Mammary epithelial cell (primary cell): Measurements from ENCODE around the gene RHOT1.

Experiments
- CTCF ChIP-seq, 2 donors: IDR thresholded peaks in 1 of 2; conservative IDR thresholded peaks in 1 of 2; 2 replicates each; pipeline ENCODE4 v1.5.1; 2011 to 2012; ENCODE audit warnings: inconsistent platforms in 2 of 2, low read length in 2 of 2, mild to moderate bottlenecking in 2 of 2, control low read depth in 1 of 2, low read depth in 1 of 2; ENCODE audit not compliant: insufficient read depth in 1 of 2; ENCODE audit errors: extremely low read depth in 1 of 2
- EZH2 ChIP-seq: IDR thresholded peaks from 2 replicates; pipeline ENCODE4 v1.6.1; 2012; ENCODE audit warnings: low read length, inconsistent platforms, borderline replicate concordance

GRCh38 chr17:32112416-32112815, 29.9 kb upstream of the RHOT1 start:
- TF ChIP-seq CTCF (conservative IDR thresholded peaks at IDR 0.05 in 1 of 2, IDR thresholded peaks at IDR 0.05 in 1 of 2; ENCODE audit: extremely low read depth in 1 of 2, insufficient read depth in 1 of 2, low read depth in 1 of 2, low read length in 2 of 2) (no peak), EZH2 (no peak)
